Panc1 (cell line): ENCODE results near the gene CFAP251. TPM values are rescaled to one million over a fixed set of nuclear protein-coding genes. Genes with fewer than 3 reads are reported as not detected.

Source experiments
- ATAC-seq: fragments of 200-7000 bp; cut with Tn5 transposase; 2 replicates; pipeline ENCODE4 v1.9.1; 2020; ENCODE audit warnings: mild to moderate bottlenecking, moderate library complexity
- BruUV-seq: library from RNA; stranded (reverse); fragments of 400-500 nt; replicated peaks from 2 replicates; lab custom pipeline; 2021; lab: Mats Ljungman, UMichigan
- CTCF ChIA-PET: fragments of 300-600 bp; sonication (Branson Sonifier 250); formaldehyde crosslinking; loops from one replicate; lab custom pipeline; 2022; ENCODE audit warnings: antibody characterized with exemption; lab: Charles Lee
- POLR2A ChIA-PET: fragments of 300-600 bp; sonication (Branson Sonifier 250); formaldehyde crosslinking; loops from one replicate; lab custom pipeline; 2022; ENCODE audit warnings: antibody characterized with exemption; lab: Charles Lee
- DNase-seq: peaks from one replicate; pipeline ENCODE4 v3.0.0-alpha.2; 2010; ENCODE audit warnings: low read depth, low spot score
- H3K27ac ChIP-seq: 2 replicates; pipeline ENCODE4 v1.5.1; 2011; ENCODE audit warnings: mild to moderate bottlenecking, low read length, inconsistent platforms
- H3K27me3 ChIP-seq: fragments of 200-500 bp; sonication (Bioruptor generic); 2 replicates; pipeline ENCODE4 v1.6.0; 2014; ENCODE audit warnings: low read length, inconsistent platforms; ENCODE audit not compliant: control insufficient read depth, insufficient read depth
- H3K36me3 ChIP-seq: fragments of 200-500 bp; sonication (Bioruptor generic); 2 replicates; pipeline ENCODE4 v1.5.1; 2014; ENCODE audit warnings: inconsistent platforms, mild to moderate bottlenecking, low read length, moderate library complexity; ENCODE audit not compliant: control insufficient read depth, insufficient read depth
- H3K4me1 ChIP-seq: 2 replicates; pipeline ENCODE4 v1.5.1; 2011; ENCODE audit warnings: inconsistent platforms, mild to moderate bottlenecking, low read length, moderate library complexity; ENCODE audit not compliant: control insufficient read depth, insufficient read depth
- H3K4me3 ChIP-seq, 2 experiments: 2 replicates each; pipeline ENCODE4 v1.5.1; 2011 to 2012; ENCODE audit warnings: low read depth in 2 of 2, low read length in 2 of 2, mild to moderate bottlenecking in 2 of 2, inconsistent platforms in 1 of 2, moderate library complexity in 1 of 2
- H3K9me3 ChIP-seq: fragments of 200-500 bp; sonication (Bioruptor generic); 2 replicates; pipeline ENCODE4 v1.5.1; 2014; ENCODE audit warnings: low read depth, mild to moderate bottlenecking, inconsistent platforms, low read length, moderate library complexity; ENCODE audit not compliant: control insufficient read depth, insufficient read depth
- CTCF ChIP-seq: fragments of 450-650 bp; IDR thresholded peaks from 2 replicates; pipeline ENCODE4 v1.5.1; 2017; ENCODE audit warnings: mild to moderate bottlenecking
- POLR2AphosphoS5 ChIP-seq: IDR thresholded peaks from 2 replicates; pipeline ENCODE4 v1.6.1; 2012; ENCODE audit warnings: mild to moderate bottlenecking, low read depth, low read length, moderate library complexity
- REST ChIP-seq, 2 experiments: IDR thresholded peaks; 2 replicates each; pipeline ENCODE4 v1.6.1; 2011 to 2012; ENCODE audit warnings: low read depth in 2 of 2, control low read depth in 1 of 2, low read length in 1 of 2, mild to moderate bottlenecking in 1 of 2, moderate library complexity in 1 of 2; ENCODE audit not compliant: insufficient read depth in 1 of 2
- SIN3A ChIP-seq: IDR thresholded peaks from 2 replicates; pipeline ENCODE4 v1.6.1; 2012; ENCODE audit warnings: low read depth, mild to moderate bottlenecking, low read length, moderate library complexity, borderline replicate concordance; ENCODE audit not compliant: insufficient read depth
- TCF7L2 ChIP-seq: IDR thresholded peaks from 2 replicates; pipeline ENCODE4 v1.6.1; 2011; ENCODE audit warnings: mild to moderate bottlenecking, low read depth, low read length, inconsistent platforms
- in situ Hi-C: cut with HindIII; loops from 2 replicates; pipeline ENCODE4 v1.10.0; 2016; ENCODE audit warnings: low sequenced_read_pairs, low pct_unique_long_range_greater_than_20kb
- intact Hi-C: fragments of 100-400 bp; cut with micrococcal nuclease; formaldehyde crosslinking; loops from one replicate; pipeline ENCODE4 v1.10.0; 2022; ENCODE audit not compliant: unreplicated experiment
- total RNA-seq: library from RNA; stranded (reverse); gene quantifications from one replicate; pipeline ENCODE4 v1.2.1, GENCODE V29; 2021; ENCODE audit not compliant: unreplicated experiment

Gene CFAP251
- total RNA-seq, 1 experiment from 2014 or later, result 4.2 TPM

DNA sequence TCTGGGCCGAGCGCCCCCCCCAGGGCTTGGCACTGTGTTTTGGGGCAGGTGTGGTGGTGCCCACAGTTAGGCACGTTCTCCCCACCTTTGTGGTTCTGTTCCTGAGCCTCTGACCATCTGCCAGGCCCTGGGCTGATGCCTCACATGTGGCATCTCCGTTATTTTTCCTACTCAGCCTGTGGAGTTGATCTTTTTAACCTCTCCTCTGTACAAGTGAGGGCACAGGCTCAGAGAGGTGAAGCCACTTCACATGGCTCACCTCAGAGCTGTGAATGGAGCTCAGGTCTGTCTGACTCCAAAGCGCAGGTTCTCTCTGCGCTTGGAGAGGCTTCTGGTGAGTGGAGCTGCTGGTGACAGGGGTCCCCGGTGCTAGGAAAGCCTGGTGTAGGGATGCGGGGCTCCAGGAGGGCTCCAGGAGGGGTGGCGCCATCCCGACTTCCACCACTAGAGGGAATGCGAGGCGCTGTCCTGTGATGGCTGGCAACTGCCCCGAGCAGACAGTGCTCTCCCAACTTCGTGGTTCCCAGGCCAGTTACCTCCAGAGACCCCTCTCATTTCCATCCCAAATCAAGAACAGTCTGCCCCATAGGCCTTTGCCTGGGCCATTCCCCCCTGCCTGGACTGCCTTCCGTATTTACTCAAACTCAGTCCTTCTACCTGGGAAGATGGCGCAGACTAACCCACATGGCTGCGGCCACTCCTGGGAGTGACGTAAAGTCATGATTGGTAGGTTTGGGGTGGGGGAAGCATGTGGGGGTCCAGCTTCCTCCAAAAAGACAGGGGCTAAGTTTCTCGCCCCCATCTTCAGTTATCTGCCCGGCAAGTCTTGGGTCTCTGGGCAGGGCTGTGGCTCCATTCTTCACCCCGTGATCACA, 113.2 kb downstream of the CFAP251 start:
- peak; percentile 89 for ATAC-seq
- POLR2A ChIA-PET, result no interaction called here
- Histone ChIP-seq H3K27ac (no peak overlapping the region), H3K4me1 (peaks cover 23% of the 10 kb centered on the region), H3K9me3 (no peaks in the 10 kb centered on the region), H3K36me3 (no peaks in the 10 kb centered on the region; the same call in 1 of the 2 replicates), H3K4me3 (no peak overlapping the region), H3K27me3 (no peaks in the 10 kb centered on the region)
- TF ChIP-seq SIN3A (no peak), CTCF (peak; percentile 88)
- BruUV-seq, result no TSS peak
- in situ Hi-C loops, result no loop called here
- no peak for DNase-seq
- intact Hi-C loops, result no loop called here
- CTCF ChIA-PET, result no interaction called here

- TF ChIP-seq POLR2AphosphoS5, result no peak
- TF ChIP-seq CTCF, result no peak
- no peak for TF ChIP-seq SIN3A
- no peak for TF ChIP-seq TCF7L2
- no peak for TF ChIP-seq REST (IDR thresholded peaks at IDR 0.05; ENCODE audit: insufficient read depth in 1 of 2, low read depth in 2 of 2, low read length in 1 of 2)
- in situ Hi-C loops (no loop called here), intact Hi-C loops (no loop called here)
- BruUV-seq, result no TSS peak
- peaks cover 18% of the 10 kb centered on the region for H3K4me1 ChIP-seq
- ChIA-PET POLR2A (no interaction called here), CTCF (interaction anchor here (0.7 kb wide), 1 partner anchor 263 kb away, joined by 3 read pairs; no protein-coding TSS in a partner anchor)
- H3K27ac ChIP-seq, result no peak overlapping the region
- H3K4me3 ChIP-seq, result no peak overlapping the region
- no peak for DNase-seq
- no peaks in the 10 kb centered on the region for H3K9me3 ChIP-seq
- no peaks in the 10 kb centered on the region for H3K27me3 ChIP-seq
- no peak for ATAC-seq
- H3K36me3 ChIP-seq, result no peaks in the 10 kb centered on the region; the same call in 1 of the 2 replicates
These were observed 114.2 kb downstream of the CFAP251 start for GRCh38 chr12:122032580-122032979.
